Measurements from ENCODE around the gene SMARCA4.
A peak's percentile ranks its signal among the peaks of the same experiment; 100 is the strongest.
"Not testable (repeated sequence)": the region's sequence is repeated elsewhere in the genome, so short reads cannot be mapped to it uniquely, and the experiment has no call there.

Gene SMARCA4

GRCh38 chr19:10929402-10929794 is 31.4 kb upstream of the SMARCA4 start:
- no peak for FAIRE-seq

GRCh38 chr19:10935371-10936059 is 25.3 kb upstream of the SMARCA4 start:
- no peak for FAIRE-seq

- peak; percentile 3 for FAIRE-seq
Observed at GRCh38 chr19:10936661-10937084, 24.2 kb upstream of the SMARCA4 start.

GRCh38 chr19:10941649-10942048 is 19.2 kb upstream of the SMARCA4 start:
- FAIRE-seq: not testable (repeated sequence)

GRCh38 chr19:10943412-10943811 is 17.4 kb upstream of the SMARCA4 start:
- FAIRE-seq: not testable (repeated sequence)

GRCh38 chr19:10945264-10945663 is 15.6 kb upstream of the SMARCA4 start:
- no peak for FAIRE-seq

GRCh38 chr19:10946958-10947657 is 13.7 kb upstream of the SMARCA4 start:
- no peak for FAIRE-seq

GRCh38 chr19:10952809-10953208 is 8.0 kb upstream of the SMARCA4 start:
- no peak for FAIRE-seq

GRCh38 chr19:10959277-10959968 is 1.4 kb upstream of the SMARCA4 start:
- not testable (repeated sequence) for FAIRE-seq

GRCh38 chr19:10961073-10961860 is 437 bp downstream of the SMARCA4 start:
- FAIRE-seq: no peak

GRCh38 chr19:10962863-10963262 is 2.0 kb downstream of the SMARCA4 start:
- no peak for FAIRE-seq

- no peak for FAIRE-seq
Observed at GRCh38 chr19:10963865-10964264, 3.0 kb downstream of the SMARCA4 start.

- FAIRE-seq: no peak
Observed at GRCh38 chr19:10964903-10965302, 4.1 kb downstream of the SMARCA4 start.

GRCh38 chr19:10965398-10965797 is 4.6 kb downstream of the SMARCA4 start:
- no peak for FAIRE-seq

GRCh38 chr19:10966809-10967208 is 6.0 kb downstream of the SMARCA4 start:
- FAIRE-seq: no peak

GRCh38 chr19:10968527-10969135 is 7.8 kb downstream of the SMARCA4 start:
- FAIRE-seq: no peak

GRCh38 chr19:10971107-10971726 is 10.4 kb downstream of the SMARCA4 start:
- no peak for FAIRE-seq

GRCh38 chr19:10975374-10976130 is 14.7 kb downstream of the SMARCA4 start:
- no peak for FAIRE-seq

- no peak for FAIRE-seq
Observed at GRCh38 chr19:10976131-10976892, 15.5 kb downstream of the SMARCA4 start.

GRCh38 chr19:10977742-10978092 is 16.9 kb downstream of the SMARCA4 start:
- no peak for FAIRE-seq

- FAIRE-seq: no peak
Observed at GRCh38 chr19:10979951-10980381, 19.1 kb downstream of the SMARCA4 start.

Measured in TTC549 (cell line).